NCI-H146 treated with DMSO at 0.1 percent for 48 hours (cell line): ENCODE measurements around the gene ZMYND8.
"Not testable (repeated sequence)": the region's sequence is repeated elsewhere in the genome, so short reads cannot be mapped to it uniquely, and the experiment has no call there.

Source experiments
- DNase-seq: peaks from one replicate; lab custom pipeline; 2025; ENCODE audit not compliant: unreplicated experiment; lab: John Stamatoyannopoulos, UW

ZMYND8 gene

DNA sequence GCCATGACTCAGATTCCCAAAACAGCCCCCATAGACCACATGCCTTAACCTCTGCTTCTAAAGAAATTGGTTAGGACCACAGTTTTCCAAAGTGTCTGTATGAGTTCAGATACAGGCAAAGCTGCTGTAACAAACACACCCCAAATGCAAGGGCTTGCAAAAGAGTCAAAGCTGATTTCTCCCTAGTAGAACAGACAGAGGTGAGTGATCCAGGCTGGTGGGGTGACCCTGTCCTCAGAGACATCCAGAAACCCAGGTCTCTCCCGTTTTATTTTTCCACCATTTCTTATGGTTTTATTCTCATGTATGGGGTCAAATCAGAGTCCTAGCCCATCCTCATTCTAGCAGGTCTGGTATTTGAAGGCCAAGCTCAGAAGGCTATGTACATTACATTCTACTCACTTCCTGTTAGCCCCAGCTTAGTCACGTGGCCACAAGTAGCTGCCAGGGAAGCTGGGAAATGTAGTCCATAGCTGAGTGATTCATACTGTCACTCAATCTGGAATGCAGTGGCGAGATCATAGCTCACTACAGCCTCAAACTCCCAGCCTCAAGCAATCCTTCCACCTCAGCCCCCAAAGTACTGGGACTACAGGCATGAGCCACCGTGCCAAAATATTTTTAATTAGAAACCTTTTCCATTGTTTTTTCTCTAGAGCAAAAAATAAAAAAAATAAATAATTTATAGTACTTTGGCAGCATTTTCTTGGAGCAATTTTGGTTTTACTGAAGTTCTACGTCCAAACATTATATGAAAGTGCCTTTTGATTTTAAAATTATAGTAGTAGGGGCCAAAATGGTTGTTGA lies 175.2 kb downstream of the ZMYND8 start:
- DNase-seq, result no peak

DNA sequence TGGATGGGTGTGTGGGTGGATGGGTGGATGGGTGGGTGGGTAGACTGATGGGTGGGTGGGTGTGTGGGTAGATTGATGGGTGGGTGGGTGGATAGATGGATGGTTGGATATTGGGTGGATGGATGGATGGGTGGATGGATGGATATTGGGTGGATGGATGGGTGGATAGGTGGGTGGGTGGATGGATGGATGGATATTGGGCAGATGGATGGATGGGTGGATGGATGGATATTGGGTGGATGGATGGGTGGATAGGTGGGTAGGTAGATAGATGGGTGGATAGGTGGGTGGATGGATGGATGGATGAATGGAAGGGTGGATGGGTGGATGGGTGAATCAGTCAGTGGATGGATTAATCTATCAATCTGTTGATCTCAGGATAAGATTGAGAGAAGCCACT lies 177.2 kb downstream of the ZMYND8 start:
- no peak for DNase-seq

DNA sequence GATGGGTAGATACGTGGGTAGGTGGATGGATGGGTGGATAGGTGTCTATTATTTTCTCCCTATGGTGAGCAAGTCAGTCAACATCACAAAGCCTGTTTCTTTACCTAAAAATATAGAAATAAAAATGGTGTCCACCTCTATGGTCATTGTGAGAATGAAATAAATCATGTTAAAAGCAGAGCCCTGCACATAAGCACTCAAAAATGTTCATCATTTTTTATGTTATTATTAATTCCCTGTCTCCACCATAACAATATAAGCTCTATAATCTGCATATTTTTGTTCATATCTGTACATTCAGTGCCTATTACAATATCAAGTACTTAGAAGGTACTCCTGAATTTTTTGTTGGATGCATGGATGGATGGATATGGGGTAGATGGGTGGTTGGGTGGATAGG lies 177.6 kb downstream of the ZMYND8 start:
- DNase-seq, result no peak

DNA sequence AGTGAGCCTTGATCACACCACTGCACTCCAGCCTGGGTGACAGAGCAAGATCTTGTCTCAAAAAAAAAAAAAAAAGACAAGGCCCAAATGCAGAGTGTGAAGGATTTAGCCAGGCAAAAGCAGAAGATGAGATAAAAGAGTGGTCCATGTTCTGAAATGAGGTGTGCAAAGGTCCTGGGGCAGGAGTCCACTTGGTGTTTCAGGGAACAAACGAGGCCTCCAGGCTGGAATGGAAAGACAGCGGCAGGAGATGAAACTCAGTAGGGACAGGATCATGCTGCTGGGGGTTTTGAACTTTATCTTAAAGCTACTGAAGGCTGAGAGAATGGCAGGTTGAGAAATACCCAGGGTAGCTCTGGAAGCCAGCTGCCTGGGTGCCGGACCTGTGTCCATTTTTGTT lies 178.2 kb downstream of the ZMYND8 start:
- no peak for DNase-seq

DNA sequence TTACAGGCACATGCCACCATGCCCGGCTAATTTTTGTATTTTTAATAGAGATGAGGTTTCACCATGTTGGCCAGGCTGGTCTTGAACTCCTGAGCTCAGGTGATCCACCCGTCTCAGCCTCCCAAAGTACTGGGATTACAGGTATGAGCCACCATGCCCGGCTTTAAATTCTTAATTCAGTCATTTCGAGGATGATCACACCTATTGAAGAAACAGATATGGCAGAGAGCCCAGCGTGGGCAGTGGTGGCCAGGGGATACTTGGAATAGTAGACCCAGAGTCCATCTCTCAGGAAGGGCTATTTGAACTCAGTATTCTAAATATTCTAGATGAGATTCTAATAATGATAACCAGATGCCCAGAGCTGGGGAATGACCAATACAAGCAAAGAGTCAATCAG lies 180.3 kb downstream of the ZMYND8 start:
- DNase-seq, result not testable (repeated sequence)

DNA sequence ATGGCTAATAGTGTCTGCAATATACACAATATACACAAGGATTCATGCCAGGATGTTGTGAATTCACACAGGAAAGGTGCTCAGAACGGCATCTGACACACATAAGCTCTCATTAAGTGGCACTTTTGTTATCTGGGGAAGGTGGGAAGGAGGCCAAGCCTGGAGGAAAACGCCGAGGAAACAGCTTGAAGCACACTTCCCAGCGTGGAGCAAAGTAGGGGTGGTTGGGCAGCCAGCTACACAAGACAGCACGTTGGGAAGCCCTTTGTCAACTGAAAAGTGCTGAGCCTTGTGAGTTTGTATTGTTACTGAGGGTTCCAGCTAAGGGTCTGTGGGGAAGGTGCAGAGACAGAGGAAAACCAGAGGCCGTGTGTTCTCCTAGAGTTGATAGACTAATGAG lies 181.0 kb downstream of the ZMYND8 start:
- DNase-seq, result no peak

DNA sequence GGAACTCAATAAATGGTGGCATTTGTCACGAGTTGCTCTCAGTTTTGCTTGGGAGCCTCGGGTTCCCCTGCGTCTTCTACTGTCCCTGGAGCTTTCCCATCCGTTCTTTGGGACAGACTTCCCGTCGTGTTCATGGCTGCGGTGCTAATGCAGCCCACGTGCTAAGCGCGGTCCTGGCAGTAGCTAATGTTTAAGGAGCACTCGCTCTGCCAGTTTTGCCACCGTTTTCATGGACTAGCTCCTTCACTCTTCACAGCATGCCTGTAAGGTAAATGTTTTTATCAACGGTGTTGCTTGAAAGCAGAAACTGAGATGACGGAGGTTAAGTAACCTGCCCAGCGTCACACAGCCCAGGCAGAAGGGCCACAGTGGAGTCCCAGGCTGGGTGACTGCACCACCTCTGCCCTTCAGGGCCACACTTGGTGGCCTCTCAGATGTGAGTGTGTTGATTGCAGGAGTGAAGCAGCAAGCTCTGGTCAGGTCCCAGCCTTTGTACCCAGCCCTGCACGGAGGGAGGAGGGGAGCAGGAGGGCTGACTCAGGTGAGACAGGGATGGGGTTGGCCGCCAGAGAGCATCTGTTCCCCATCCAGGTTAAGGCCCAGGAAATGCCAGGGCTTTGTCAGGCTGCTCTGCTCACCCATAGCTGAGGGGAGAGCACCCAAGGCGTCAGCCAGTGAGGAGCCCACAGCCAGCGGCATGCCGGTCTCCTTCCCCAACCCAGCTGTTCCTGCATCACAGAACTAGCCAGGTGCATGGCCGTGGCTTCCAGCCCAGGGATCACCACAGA lies 181.8 kb downstream of the ZMYND8 start:
- no peak for DNase-seq

DNA sequence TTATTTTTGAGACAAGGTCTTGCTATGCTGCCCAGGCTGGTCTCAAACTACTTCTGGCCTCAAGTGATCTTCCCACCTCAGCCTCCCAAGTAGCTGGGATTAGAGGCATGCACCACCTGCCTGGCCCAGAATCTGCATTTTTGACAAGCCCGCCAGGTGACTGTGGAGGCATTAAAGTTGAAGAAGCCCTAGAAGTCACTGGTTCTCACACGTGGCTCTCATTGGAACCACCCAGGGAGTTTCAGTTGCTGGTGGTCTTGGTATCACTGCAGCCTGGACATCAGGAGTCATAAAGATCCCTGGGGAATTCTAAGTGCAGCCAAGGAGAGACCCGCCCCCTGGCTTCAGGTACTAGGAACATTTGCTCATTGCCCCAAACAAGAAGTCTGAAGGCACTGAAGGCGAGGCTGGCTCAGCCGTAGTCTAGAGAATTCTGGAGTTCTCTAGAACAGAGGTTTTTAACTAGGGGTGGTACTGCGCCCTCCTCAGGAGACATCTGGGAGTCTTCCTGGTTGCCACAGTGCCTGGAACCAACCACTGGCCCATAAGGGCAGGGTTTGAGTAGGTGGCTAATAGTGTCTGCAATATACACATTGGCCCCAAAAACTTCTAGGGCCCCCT lies 182.8 kb downstream of the ZMYND8 start:
- DNase-seq, result no peak

DNA sequence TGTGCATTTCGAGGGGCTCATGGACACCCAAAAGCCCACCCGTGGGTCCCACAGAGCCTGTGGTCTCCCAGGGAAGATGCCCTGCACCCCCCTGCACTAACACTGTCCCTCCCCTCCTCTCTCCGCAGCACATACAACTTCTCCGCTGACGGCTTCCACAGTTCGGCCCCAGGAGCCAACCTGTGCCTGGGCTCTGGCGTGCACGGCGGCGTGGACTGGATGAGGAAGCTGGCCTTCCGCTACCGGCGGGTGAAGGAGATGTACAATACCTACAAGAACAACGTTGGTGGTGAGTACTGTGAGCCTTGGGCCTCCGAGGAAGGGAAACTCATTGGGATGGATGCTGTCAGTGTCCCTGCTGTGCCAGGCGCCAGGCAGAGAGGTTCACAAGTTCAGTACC lies 183.9 kb downstream of the ZMYND8 start:
- no peak for DNase-seq

DNA sequence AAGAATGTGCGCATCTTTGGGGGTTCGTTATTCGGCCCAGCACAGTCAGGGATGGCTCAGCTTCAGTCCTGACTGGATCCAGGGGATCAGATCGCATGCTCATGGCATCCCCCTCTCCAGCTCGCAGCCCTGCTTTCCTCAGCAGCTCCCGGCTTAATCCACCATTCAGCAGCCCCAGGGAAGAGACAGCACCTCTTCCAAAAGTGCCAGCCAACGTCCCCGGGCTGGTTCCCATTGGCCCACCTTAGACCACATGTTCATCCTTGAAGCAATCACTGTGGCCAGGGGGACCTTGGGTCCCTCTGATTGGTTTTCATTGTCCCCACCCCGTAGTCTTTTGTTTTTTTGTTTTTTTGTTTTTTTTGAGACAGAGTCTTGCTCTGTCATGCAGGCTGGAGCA lies 188.7 kb downstream of the ZMYND8 start:
- DNase-seq, result no peak

DNA sequence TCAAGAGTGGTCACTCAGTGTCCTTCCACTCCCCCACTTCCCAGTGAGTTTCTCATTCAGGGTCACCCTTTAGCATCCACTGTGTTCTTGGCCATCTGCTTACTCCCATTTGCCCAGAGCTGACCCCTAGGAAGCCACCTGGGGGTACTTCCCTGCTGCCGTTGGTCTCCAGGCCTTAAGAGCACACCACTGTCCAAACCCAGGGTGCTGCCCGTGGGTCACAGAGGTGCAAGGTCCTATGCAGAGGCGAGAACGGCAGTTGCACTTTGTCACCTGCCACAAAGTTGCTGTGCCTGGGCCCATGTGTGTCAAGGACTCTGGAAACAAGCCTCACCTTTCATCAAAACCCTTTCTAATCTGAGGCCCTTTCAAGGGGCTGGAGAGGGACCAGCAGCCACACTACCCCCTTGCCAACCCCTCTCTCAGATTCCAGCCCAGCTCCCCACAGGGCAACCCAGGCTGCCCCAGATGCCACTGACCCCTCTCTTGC lies 191.1 kb downstream of the ZMYND8 start:
- no peak for DNase-seq

DNA sequence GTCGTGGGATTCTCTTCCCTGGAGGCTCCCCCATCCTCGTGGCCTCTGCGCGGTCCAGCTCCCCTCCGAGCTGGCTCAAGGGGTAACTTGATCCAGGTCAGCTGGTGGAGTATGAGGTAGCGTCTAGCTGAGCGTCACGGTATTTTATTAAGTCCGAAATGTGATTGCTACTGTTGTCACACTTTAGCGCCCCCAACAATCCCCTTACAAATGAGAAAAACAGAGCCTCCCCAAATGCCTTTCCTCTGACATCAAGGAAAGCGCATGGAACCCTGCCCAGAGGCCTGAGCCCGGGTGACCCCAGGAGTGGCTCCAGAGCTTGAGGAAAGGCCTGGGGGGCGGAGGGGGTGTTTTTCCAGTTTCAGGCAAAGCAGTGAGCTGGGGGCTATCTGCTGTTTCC lies 192.4 kb downstream of the ZMYND8 start:
- no peak for DNase-seq

DNA sequence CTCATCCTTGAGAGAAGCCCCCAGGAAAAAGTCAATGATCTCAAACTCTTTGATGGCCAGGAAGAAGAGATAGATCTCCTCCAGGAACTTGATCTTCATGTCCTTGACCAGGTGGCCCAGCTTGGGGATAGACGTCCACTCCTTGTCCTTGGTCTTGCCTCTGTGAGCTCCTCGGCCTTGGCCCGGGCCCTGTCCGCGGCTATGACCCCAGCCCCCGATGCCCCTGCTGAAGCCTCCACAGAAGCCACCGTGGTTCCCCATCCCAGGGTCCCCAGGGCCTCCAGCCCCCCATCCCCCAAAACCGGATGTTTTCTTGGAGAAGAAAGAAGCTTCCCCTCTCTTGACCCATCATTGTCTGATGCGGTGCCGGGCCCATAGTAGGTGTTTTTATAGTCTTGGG lies 195.1 kb downstream of the ZMYND8 start:
- no peak for DNase-seq

DNA sequence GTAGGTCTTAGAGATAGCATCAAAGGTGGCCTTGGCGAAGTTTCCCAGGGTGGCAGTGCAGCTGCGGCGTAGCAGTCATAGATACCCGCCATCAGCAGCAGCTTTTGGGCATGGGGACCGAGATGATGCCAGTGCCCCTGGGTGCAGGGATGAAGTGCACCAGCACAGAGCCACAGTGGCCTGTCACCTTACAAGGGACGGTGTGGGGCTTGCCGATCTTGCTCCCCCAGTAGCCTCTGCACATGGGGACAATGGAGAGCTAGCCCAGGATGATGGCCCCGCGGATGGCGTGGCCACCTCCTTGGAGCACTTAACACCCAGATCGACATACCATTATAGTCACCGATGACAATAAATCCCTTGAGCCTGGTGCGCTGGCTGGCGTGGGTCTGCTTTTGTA lies 195.5 kb downstream of the ZMYND8 start:
- no peak for DNase-seq

DNA sequence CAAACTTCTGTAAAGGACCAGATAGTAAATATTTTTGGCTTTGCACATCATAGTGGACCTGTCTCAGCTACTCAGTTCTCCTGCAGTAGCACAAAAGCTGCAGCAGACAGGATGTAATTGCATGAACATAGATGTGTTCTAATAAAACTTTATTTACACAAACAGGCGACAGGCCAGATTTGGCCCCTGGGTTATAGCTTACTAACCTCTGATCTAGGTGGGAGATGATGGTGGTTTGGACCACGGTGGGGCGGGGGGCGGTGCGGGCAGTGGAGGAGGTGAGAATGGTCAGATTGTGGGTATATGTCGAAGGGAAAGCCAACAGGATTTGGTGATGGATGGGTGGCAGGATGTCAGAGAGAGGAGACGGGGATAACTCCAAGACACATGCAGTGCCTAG lies 196.3 kb downstream of the ZMYND8 start:
- DNase-seq, result no peak
